Smooth muscle cell (in vitro differentiated cells): ENCODE results near the gene NMUR1. TPM values are rescaled to one million over a fixed set of nuclear protein-coding genes. Genes with fewer than 3 reads are reported as not detected.

Experiments
- DNase-seq: peaks from one replicate; lab custom pipeline; 2025; ENCODE audit not compliant: unreplicated experiment; lab: John Stamatoyannopoulos, UW
- H2AFZ ChIP-seq: fragments of 200-600 bp; sonication (generic); 2 replicates; pipeline ENCODE4 v1.6.0; 2016; ENCODE audit warnings: antibody characterized with exemption, low read depth, mild to moderate bottlenecking
- H3F3A ChIP-seq: fragments of 200-600 bp; sonication (generic); 2 replicates; pipeline ENCODE4 v1.6.0; 2017; ENCODE audit warnings: antibody characterized with exemption, low read depth
- H3K27ac ChIP-seq: fragments of 200-600 bp; sonication (generic); 2 replicates; pipeline ENCODE4 v1.5.1; 2016; ENCODE audit warnings: low read depth, mild to moderate bottlenecking
- H3K27me3 ChIP-seq: fragments of 200-600 bp; sonication (generic); 2 replicates; pipeline ENCODE4 v1.6.1; 2016; ENCODE audit warnings: low read depth, mild to moderate bottlenecking
- H3K36me3 ChIP-seq: fragments of 200-600 bp; sonication (generic); 2 replicates; pipeline ENCODE4 v1.5.1; 2016; ENCODE audit warnings: low read depth
- H3K4me1 ChIP-seq: fragments of 200-600 bp; sonication (generic); 2 replicates; pipeline ENCODE4 v1.5.1; 2016; ENCODE audit warnings: low read depth
- H3K4me2 ChIP-seq: fragments of 200-600 bp; sonication (generic); 2 replicates; pipeline ENCODE4 v1.6.0; 2016; ENCODE audit warnings: mild to moderate bottlenecking
- H3K4me3 ChIP-seq: fragments of 200-600 bp; sonication (generic); 2 replicates; pipeline ENCODE4 v1.5.1; 2016; ENCODE audit warnings: mild to moderate bottlenecking
- H3K79me2 ChIP-seq: fragments of 200-600 bp; sonication (generic); 2 replicates; pipeline ENCODE4 v1.6.0; 2016; ENCODE audit warnings: low read depth, mild to moderate bottlenecking
- H3K9ac ChIP-seq: fragments of 200-600 bp; sonication (generic); 2 replicates; pipeline ENCODE4 v1.6.0; 2016; ENCODE audit warnings: low read depth
- H3K9me3 ChIP-seq: fragments of 200-600 bp; sonication (generic); replicated peaks from 2 replicates; pipeline ENCODE4 v1.5.1; 2016; ENCODE audit warnings: low read depth
- H4K20me1 ChIP-seq: fragments of 200-600 bp; sonication (generic); 2 replicates; pipeline ENCODE4 v1.6.0; 2016; ENCODE audit warnings: low read depth
- CTCF ChIP-seq: fragments of 200-600 bp; sonication (generic); IDR thresholded peaks from 2 replicates; pipeline ENCODE4 v1.5.1; 2017; ENCODE audit warnings: borderline replicate concordance, mild to moderate bottlenecking, antibody characterized with exemption; ENCODE audit not compliant: insufficient read depth, poor library complexity, severe bottlenecking
- WGBS: methylation state at CpG from one replicate; pipeline ENCODE4 v1.1.7; 2016; ENCODE audit warnings: low lambda C conversion rate; 5-methylcytosine and 5-hydroxymethylcytosine counted together
- polyA plus RNA-seq: library from polyadenylated mRNA; unstranded; fragments of >200 nt; fragmentation: Nextera tagmentation; extraction: Ambion mirVana; gene quantifications from 2 replicates; pipeline ENCODE4 v1.2.1, GENCODE V29; 2016
- total RNA-seq: library from RNA; depleted of rRNA; stranded (reverse); fragments of >200 nt; gene quantifications from 2 replicates; pipeline ENCODE4 v1.2.3, GENCODE V29; 2014

The NMUR1 gene
- total and polyA plus RNA-seq, 2 experiments from 2014 or later, result not detected

GRCh38 chr2:231513746-231514224 is 16.5 kb downstream of the NMUR1 start:
- Histone ChIP-seq H3K27me3 (no peaks in the 10 kb centered on the region), H3K79me2 (no peaks in the 10 kb centered on the region), H3K4me2 (peak overlapping the region; percentile 90), H3F3A (no peaks in the 10 kb centered on the region), H3K27ac (peak overlapping the region; percentile 72), H3K36me3 (no peaks in the 10 kb centered on the region), H2AFZ (peak overlapping the region; percentile 83), H3K4me1 (peaks cover 4% of the 10 kb centered on the region), H4K20me1 (no peaks in the 10 kb centered on the region), H3K4me3 (peak overlapping the region; percentile 66), H3K9me3 (no peaks in the 10 kb centered on the region), H3K9ac (peak overlapping the region; percentile 80)
- no peak for DNase-seq
- WGBS, result 25% methylated on average over 7 of the region's 7 CpGs
- no peak for TF ChIP-seq CTCF

- H3K4me1 ChIP-seq, result peaks cover 4% of the 10 kb centered on the region
- H3K4me3 ChIP-seq, result no peak overlapping the region
- no peaks in the 10 kb centered on the region for H3K27me3 ChIP-seq
- no peaks in the 10 kb centered on the region for H4K20me1 ChIP-seq
- no peak overlapping the region for H3K27ac ChIP-seq
- H3K9ac ChIP-seq, result no peak overlapping the region
- H2AFZ ChIP-seq, result no peak overlapping the region
- H3K36me3 ChIP-seq, result no peaks in the 10 kb centered on the region
- WGBS, result 93% methylated on average over 5 of the region's 5 CpGs
- no peak for DNase-seq
- no peak for TF ChIP-seq CTCF
- no peaks in the 10 kb centered on the region for H3F3A ChIP-seq
- H3K9me3 ChIP-seq, result no peaks in the 10 kb centered on the region
- H3K79me2 ChIP-seq, result no peaks in the 10 kb centered on the region
- H3K4me2 ChIP-seq, result no peak overlapping the region
Observed at GRCh38 chr2:231512222-231512621, 18.0 kb downstream of the NMUR1 start.

- no peak overlapping the region for H3K27ac ChIP-seq
- H3K36me3 ChIP-seq, result no peaks in the 10 kb centered on the region
- no peak overlapping the region for H3K4me3 ChIP-seq
- 95% methylated on average over 3 of the region's 3 CpGs for WGBS
- no peaks in the 10 kb centered on the region for H3K27me3 ChIP-seq
- H3K9ac ChIP-seq, result no peak overlapping the region
- H3K79me2 ChIP-seq, result no peaks in the 10 kb centered on the region
- H3K9me3 ChIP-seq, result no peaks in the 10 kb centered on the region
- H3F3A ChIP-seq, result no peaks in the 10 kb centered on the region
- H2AFZ ChIP-seq, result no peak overlapping the region
- no peak overlapping the region for H3K4me2 ChIP-seq
- DNase-seq, result no peak
- no peak for TF ChIP-seq CTCF
- H3K4me1 ChIP-seq, result no peaks in the 10 kb centered on the region
- H4K20me1 ChIP-seq, result no peaks in the 10 kb centered on the region
Observed at GRCh38 chr2:231503766-231504165, 26.5 kb downstream of the NMUR1 start.

GRCh38 chr2:231502596-231502995 is 27.6 kb downstream of the NMUR1 start:
- Histone ChIP-seq H3F3A (no peaks in the 10 kb centered on the region), H3K27ac (no peak overlapping the region), H3K4me1 (no peaks in the 10 kb centered on the region), H3K4me3 (no peak overlapping the region), H3K36me3 (no peaks in the 10 kb centered on the region), H4K20me1 (no peaks in the 10 kb centered on the region), H3K79me2 (no peaks in the 10 kb centered on the region), H2AFZ (no peak overlapping the region), H3K27me3 (no peaks in the 10 kb centered on the region), H3K4me2 (no peak overlapping the region), H3K9ac (no peak overlapping the region), H3K9me3 (no peaks in the 10 kb centered on the region)
- no peak for DNase-seq
- no peak for TF ChIP-seq CTCF
